K562 (cell line): ENCODE measurements around the gene HES5.

Source experiments
- BRCA1 ChIP-seq, 2 experiments: fragments of 450-650 bp in 1 of 2; sonication (generic) in 1 of 2; formaldehyde crosslinking in 1 of 2; IDR thresholded peaks; 2 replicates each; pipeline versions ENCODE4 v1.5.0 to v1.6.1; 2017 to 2020; ENCODE audit warnings: mild to moderate bottlenecking in 1 of 2, missing genetic modification reagents in 1 of 2
- CHD1 ChIP-seq: fragments of 200-600 bp; sonication (generic); IDR thresholded peaks from one replicate; pipeline ENCODE4 v1.6.1; 2012; ENCODE audit warnings: mild to moderate bottlenecking, moderate library complexity, low read length, inconsistent platforms
- ETV6 ChIP-seq, 3 experiments: fragments of 150-350 bp in 1 of 3; sonication (generic) in 1 of 3; formaldehyde crosslinking in 1 of 3; IDR thresholded peaks; 2 replicates each; pipeline versions ENCODE4 v1.6.1 to v1.8.0; 2014 to 2022; ENCODE audit warnings: borderline replicate concordance in 2 of 3, low read depth in 2 of 3, antibody characterized with exemption in 1 of 3, low read length in 1 of 3, mild to moderate bottlenecking in 1 of 3, missing genetic modification reagents in 1 of 3
- EZH2 ChIP-seq: IDR thresholded peaks from 2 replicates; pipeline ENCODE4 v1.6.1; 2012; ENCODE audit warnings: low read depth, mild to moderate bottlenecking, inconsistent platforms, low read length, borderline replicate concordance
- GABPA ChIP-seq: fragments of 200-800 bp; sonication (Bioruptor generic); conservative IDR thresholded peaks from 2 replicates; pipeline ENCODE4 v1.6.1; 2016; ENCODE audit warnings: low read depth, missing genetic modification characterization, missing compliant biosample characterization
- KLF10 ChIP-seq: fragments of 250-450 bp; sonication (Bioruptor Pico); IDR thresholded peaks from 2 replicates; pipeline ENCODE4 v1.6.1; 2021; ENCODE audit warnings: matching md5 sums
- RCOR1 ChIP-seq, 2 experiments: IDR thresholded peaks; 2 replicates each; pipeline ENCODE4 v1.6.1; 2012; ENCODE audit warnings: low read depth in 2 of 2, low read length in 2 of 2, borderline replicate concordance in 1 of 2, improper control_type of control experiment in 1 of 2
- XRCC4 ChIP-seq: IDR thresholded peaks from one replicate; pipeline ENCODE4 v1.6.1; 2011; ENCODE audit not compliant: insufficient read depth, insufficient read length; ENCODE audit errors: extremely low read depth
- ZBED1 ChIP-seq: IDR thresholded peaks from 2 replicates; pipeline ENCODE4 v1.6.1; 2014
- TF ChIP-seq, protein P1 (sequence below): sonication (generic); formaldehyde crosslinking; IDR thresholded peaks from 2 replicates; pipeline ENCODE4 v1.8.1; 2022; ENCODE audit warnings: missing genetic modification reagents
- TF ChIP-seq, protein P2 (sequence below): fragments of 200-800 bp; sonication (Bioruptor generic); IDR thresholded peaks from 2 replicates; pipeline ENCODE4 v1.6.1; 2016; ENCODE audit warnings: missing genetic modification characterization, missing compliant biosample characterization
- TF ChIP-seq, protein P3 (sequence below): sonication (generic); formaldehyde crosslinking; IDR thresholded peaks from 2 replicates; pipeline ENCODE4 v1.5.0; 2020; ENCODE audit warnings: missing genetic modification reagents
- TF ChIP-seq, protein P4 (sequence below), 3 experiments: IDR thresholded peaks in 2 of 3; conservative IDR thresholded peaks in 1 of 3; 2 replicates each; pipeline ENCODE4 v1.5.1; 2011 to 2012; ENCODE audit warnings: low read length in 3 of 3, mild to moderate bottlenecking in 3 of 3, control low read depth in 2 of 3, improper control_type of control experiment in 1 of 3, inconsistent platforms in 1 of 3, low read depth in 1 of 3, mixed read lengths in 1 of 3, moderate library complexity in 1 of 3; ENCODE audit not compliant: insufficient read depth in 2 of 3

DNA sequence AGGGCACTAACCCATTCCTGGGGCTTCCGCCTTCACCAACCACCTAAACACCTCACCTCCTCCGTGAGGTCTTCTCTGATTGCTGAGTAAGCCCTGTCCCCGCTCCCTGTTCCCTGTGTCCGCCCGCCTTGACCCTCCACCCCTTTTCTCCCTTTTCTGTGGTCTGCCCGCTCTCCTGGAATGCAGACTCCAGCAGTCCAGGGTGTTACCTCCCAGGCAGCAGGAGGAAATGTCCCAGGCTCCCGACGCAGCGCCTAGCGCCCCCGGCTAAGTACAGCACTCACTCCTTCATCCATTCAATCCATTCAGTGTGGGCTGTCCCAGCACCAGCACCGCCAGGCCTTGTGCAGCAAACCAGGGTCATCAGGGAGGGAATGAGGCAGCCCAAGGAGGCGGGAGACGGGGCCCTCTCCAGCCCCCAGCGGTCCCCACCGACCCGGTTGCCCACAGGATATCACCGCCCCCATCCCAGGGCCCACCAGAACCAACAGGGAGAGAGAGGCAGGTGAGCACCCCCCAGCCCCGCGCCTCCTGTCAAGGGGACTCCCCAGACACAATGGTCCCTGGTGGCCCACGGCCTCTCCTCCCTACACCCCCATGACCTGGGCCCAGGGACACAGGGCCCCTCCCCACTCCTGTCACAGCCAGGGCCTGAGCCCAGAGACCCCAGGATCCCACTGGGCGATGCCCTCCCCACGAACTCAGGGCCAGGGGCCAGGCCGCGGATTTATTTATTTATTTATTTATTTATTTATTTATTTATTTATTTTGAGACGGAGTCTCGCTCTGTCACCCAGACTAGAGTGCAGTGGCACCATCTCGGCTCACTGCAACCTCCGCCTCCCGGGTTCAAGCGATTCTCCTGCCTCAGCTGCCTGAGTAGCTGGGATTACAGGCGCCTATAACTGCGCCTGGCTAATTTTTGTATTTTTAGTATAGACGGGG, 36.3 kb upstream of the HES5 start:
- TF ChIP-seq CHD1 (no peak), KLF10 (CRISPR knock-in tag) (no peak), GABPA (no peak), ZBED1 (no peak), RCOR1 (IDR thresholded peaks at IDR 0.05; ENCODE audit: borderline replicate concordance in 1 of 2, low read depth in 2 of 2, low read length in 2 of 2) (no peak), ETV6 (IDR thresholded peaks at IDR 0.05; ENCODE audit: borderline replicate concordance in 1 of 2, low read depth in 2 of 2, low read length in 1 of 2) (no peak), ETV6 (CRISPR knock-in tag; IDR thresholded peaks at IDR 0.05; ENCODE audit: borderline replicate concordance) (no peak), BRCA1 (IDR thresholded peaks at IDR 0.05) (no peak), BRCA1 (CRISPR knock-in tag; IDR thresholded peaks at IDR 0.05) (no peak), XRCC4 (no peak), EZH2 (0 out of 2 replicates have a peak, but pooled peaks have one; percentile 47)
- TF ChIP-seq, protein P1, sequence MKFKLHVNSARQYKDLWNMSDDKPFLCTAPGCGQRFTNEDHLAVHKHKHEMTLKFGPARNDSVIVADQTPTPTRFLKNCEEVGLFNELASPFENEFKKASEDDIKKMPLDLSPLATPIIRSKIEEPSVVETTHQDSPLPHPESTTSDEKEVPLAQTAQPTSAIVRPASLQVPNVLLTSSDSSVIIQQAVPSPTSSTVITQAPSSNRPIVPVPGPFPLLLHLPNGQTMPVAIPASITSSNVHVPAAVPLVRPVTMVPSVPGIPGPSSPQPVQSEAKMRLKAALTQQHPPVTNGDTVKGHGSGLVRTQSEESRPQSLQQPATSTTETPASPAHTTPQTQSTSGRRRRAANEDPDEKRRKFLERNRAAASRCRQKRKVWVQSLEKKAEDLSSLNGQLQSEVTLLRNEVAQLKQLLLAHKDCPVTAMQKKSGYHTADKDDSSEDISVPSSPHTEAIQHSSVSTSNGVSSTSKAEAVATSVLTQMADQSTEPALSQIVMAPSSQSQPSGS, result no peak
- TF ChIP-seq, protein P2, sequence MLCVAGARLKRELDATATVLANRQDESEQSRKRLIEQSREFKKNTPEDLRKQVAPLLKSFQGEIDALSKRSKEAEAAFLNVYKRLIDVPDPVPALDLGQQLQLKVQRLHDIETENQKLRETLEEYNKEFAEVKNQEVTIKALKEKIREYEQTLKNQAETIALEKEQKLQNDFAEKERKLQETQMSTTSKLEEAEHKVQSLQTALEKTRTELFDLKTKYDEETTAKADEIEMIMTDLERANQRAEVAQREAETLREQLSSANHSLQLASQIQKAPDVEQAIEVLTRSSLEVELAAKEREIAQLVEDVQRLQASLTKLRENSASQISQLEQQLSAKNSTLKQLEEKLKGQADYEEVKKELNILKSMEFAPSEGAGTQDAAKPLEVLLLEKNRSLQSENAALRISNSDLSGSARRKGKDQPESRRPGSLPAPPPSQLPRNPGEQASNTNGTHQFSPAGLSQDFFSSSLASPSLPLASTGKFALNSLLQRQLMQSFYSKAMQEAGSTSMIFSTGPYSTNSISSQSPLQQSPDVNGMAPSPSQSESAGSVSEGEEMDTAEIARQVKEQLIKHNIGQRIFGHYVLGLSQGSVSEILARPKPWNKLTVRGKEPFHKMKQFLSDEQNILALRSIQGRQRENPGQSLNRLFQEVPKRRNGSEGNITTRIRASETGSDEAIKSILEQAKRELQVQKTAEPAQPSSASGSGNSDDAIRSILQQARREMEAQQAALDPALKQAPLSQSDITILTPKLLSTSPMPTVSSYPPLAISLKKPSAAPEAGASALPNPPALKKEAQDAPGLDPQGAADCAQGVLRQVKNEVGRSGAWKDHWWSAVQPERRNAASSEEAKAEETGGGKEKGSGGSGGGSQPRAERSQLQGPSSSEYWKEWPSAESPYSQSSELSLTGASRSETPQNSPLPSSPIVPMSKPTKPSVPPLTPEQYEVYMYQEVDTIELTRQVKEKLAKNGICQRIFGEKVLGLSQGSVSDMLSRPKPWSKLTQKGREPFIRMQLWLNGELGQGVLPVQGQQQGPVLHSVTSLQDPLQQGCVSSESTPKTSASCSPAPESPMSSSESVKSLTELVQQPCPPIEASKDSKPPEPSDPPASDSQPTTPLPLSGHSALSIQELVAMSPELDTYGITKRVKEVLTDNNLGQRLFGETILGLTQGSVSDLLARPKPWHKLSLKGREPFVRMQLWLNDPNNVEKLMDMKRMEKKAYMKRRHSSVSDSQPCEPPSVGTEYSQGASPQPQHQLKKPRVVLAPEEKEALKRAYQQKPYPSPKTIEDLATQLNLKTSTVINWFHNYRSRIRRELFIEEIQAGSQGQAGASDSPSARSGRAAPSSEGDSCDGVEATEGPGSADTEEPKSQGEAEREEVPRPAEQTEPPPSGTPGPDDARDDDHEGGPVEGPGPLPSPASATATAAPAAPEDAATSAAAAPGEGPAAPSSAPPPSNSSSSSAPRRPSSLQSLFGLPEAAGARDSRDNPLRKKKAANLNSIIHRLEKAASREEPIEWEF (CRISPR knock-in tag), result no peak
- TF ChIP-seq, protein P3, sequence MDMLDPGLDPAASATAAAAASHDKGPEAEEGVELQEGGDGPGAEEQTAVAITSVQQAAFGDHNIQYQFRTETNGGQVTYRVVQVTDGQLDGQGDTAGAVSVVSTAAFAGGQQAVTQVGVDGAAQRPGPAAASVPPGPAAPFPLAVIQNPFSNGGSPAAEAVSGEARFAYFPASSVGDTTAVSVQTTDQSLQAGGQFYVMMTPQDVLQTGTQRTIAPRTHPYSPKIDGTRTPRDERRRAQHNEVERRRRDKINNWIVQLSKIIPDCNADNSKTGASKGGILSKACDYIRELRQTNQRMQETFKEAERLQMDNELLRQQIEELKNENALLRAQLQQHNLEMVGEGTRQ (CRISPR knock-in tag), result no peak
- TF ChIP-seq, protein P4, sequence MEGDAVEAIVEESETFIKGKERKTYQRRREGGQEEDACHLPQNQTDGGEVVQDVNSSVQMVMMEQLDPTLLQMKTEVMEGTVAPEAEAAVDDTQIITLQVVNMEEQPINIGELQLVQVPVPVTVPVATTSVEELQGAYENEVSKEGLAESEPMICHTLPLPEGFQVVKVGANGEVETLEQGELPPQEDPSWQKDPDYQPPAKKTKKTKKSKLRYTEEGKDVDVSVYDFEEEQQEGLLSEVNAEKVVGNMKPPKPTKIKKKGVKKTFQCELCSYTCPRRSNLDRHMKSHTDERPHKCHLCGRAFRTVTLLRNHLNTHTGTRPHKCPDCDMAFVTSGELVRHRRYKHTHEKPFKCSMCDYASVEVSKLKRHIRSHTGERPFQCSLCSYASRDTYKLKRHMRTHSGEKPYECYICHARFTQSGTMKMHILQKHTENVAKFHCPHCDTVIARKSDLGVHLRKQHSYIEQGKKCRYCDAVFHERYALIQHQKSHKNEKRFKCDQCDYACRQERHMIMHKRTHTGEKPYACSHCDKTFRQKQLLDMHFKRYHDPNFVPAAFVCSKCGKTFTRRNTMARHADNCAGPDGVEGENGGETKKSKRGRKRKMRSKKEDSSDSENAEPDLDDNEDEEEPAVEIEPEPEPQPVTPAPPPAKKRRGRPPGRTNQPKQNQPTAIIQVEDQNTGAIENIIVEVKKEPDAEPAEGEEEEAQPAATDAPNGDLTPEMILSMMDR (IDR thresholded peaks at IDR 0.05 in 2 of 3, conservative IDR thresholded peaks at IDR 0.05 in 1 of 3; ENCODE audit: insufficient read depth in 2 of 3, low read depth in 1 of 3, low read length in 3 of 3), result no peak
